ENCODE measurements around the gene BLOC1S1.
A peak's percentile ranks its signal among the peaks of the same experiment; 100 is the strongest.

The BLOC1S1 gene

DNA sequence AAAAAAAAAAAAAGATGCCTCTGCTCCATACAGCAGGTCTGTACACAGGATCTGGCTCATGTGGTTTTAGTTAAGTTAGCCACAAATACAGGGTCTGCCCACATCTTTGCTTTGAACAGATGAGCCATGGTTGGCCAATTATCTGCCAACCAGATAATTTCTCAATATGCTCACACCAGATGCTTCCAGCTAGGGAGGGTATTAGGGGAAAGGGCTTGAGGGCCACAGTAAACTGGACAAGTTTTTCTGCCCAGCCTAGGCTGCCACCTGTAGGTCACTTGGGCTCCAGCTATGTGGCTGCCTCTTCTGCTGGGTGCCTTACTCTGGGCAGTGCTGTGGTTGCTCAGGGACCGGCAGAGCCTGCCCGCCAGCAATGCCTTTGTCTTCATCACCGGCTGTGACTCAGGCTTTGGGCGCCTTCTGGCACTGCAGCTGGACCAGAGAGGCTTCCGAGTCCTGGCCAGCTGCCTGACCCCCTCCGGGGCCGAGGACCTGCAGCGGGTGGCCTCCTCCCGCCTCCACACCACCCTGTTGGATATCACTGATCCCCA is 5.1 kb downstream of the BLOC1S1 start:
- no peak for DNase-seq (ENCODE audit: low read depth)
- no peak overlapping the region for H3K4me3 ChIP-seq (ENCODE audit: low read depth, low read length)
- TF ChIP-seq, protein P1, sequence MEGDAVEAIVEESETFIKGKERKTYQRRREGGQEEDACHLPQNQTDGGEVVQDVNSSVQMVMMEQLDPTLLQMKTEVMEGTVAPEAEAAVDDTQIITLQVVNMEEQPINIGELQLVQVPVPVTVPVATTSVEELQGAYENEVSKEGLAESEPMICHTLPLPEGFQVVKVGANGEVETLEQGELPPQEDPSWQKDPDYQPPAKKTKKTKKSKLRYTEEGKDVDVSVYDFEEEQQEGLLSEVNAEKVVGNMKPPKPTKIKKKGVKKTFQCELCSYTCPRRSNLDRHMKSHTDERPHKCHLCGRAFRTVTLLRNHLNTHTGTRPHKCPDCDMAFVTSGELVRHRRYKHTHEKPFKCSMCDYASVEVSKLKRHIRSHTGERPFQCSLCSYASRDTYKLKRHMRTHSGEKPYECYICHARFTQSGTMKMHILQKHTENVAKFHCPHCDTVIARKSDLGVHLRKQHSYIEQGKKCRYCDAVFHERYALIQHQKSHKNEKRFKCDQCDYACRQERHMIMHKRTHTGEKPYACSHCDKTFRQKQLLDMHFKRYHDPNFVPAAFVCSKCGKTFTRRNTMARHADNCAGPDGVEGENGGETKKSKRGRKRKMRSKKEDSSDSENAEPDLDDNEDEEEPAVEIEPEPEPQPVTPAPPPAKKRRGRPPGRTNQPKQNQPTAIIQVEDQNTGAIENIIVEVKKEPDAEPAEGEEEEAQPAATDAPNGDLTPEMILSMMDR (IDR thresholded peaks at IDR 0.05; ENCODE audit: insufficient read depth, low read depth, low read length, missing control alignments): peak; percentile 11

- no peak for DNase-seq (ENCODE audit: low read depth)
- no peak overlapping the region for H3K4me3 ChIP-seq (ENCODE audit: low read depth, low read length)
- TF ChIP-seq, protein P1 (IDR thresholded peaks at IDR 0.05; ENCODE audit: insufficient read depth, low read depth, low read length, missing control alignments): no peak
These were observed 5.9 kb downstream of the BLOC1S1 start for GRCh38 chr12:55721601-55722213.

GRCh38 chr12:55722948-55723347 is 7.1 kb downstream of the BLOC1S1 start:
- no peak overlapping the region for H3K4me3 ChIP-seq (ENCODE audit: low read depth, low read length)
- TF ChIP-seq, protein P1 (IDR thresholded peaks at IDR 0.05; ENCODE audit: insufficient read depth, low read depth, low read length, missing control alignments): no peak
- no peak for DNase-seq (ENCODE audit: low read depth)

GRCh38 chr12:55723516-55724225 is 7.8 kb downstream of the BLOC1S1 start:
- TF ChIP-seq, protein P1 (IDR thresholded peaks at IDR 0.05; ENCODE audit: insufficient read depth, low read depth, low read length, missing control alignments): no peak
- DNase-seq (ENCODE audit: low read depth): no peak
- no peak overlapping the region for H3K4me3 ChIP-seq (ENCODE audit: low read depth, low read length)

GRCh38 chr12:55724226-55724939 is 8.5 kb downstream of the BLOC1S1 start:
- H3K4me3 ChIP-seq (ENCODE audit: low read depth, low read length): no peak overlapping the region
- TF ChIP-seq, protein P1 (IDR thresholded peaks at IDR 0.05; ENCODE audit: insufficient read depth, low read depth, low read length, missing control alignments): peak; percentile 70
- DNase-seq (ENCODE audit: low read depth): peak; percentile 77

- no peak overlapping the region for H3K4me3 ChIP-seq (ENCODE audit: low read depth, low read length)
- no peak for DNase-seq (ENCODE audit: low read depth)
- TF ChIP-seq, protein P1 (IDR thresholded peaks at IDR 0.05; ENCODE audit: insufficient read depth, low read depth, low read length, missing control alignments): no peak
These were observed 9.1 kb downstream of the BLOC1S1 start for GRCh38 chr12:55724940-55725309.
